ENCODE results near the gene MRPS11.
"Not testable (repeated sequence)": the region's sequence is repeated elsewhere in the genome, so short reads cannot be mapped to it uniquely, and the experiment has no call there.

Gene MRPS11

GRCh38 chr15:88467073-88467934 is at the start of gene MRPS11, which contains the start of gene MRPL46:
Gene MRPS11 (plus strand): TSS chr15:88467708. CDS start chr15:88467718, 10 bp downstream.
Gene MRPL46 (minus strand): TSS chr15:88467388. CDS start chr15:88467377, 11 bp downstream.
- Mint-ChIP-seq H3K9me3 (no peaks in the 10 kb centered on the region), H3K4me1 (peaks cover 33% of the 10 kb centered on the region), H3K27ac (peak within 1 kb of the TSS; percentile 100), H3K4me3 (no peak within 1 kb of the TSS), H3K36me3 (ENCODE audit: low read depth) (peaks cover 24% of the 10 kb centered on the region), H3K27me3 (no peaks in the 10 kb centered on the region)
- DNase-seq, result peak; percentile 91
- ATAC-seq, result peak; percentile 83

GRCh38 chr15:88419830-88420229 is 47.7 kb upstream of the MRPS11 start:
- ATAC-seq (peak; percentile 98), DNase-seq (no peak)
- peaks cover 4% of the 10 kb centered on the region for H3K9me3 Mint-ChIP-seq
- H3K4me1 Mint-ChIP-seq, result peaks cover 17% of the 10 kb centered on the region
- H3K27me3 Mint-ChIP-seq, result peaks cover 44% of the 10 kb centered on the region
- no peaks in the 10 kb centered on the region for H3K36me3 Mint-ChIP-seq (ENCODE audit: low read depth)
- no peak overlapping the region for H3K4me3 Mint-ChIP-seq
- no peak overlapping the region for H3K27ac Mint-ChIP-seq

GRCh38 chr15:88423331-88423730 is 44.2 kb upstream of the MRPS11 start:
- H3K9me3 Mint-ChIP-seq, result peaks cover 4% of the 10 kb centered on the region
- no peak overlapping the region for H3K27ac Mint-ChIP-seq
- no peaks in the 10 kb centered on the region for H3K36me3 Mint-ChIP-seq (ENCODE audit: low read depth)
- DNase-seq (no peak), ATAC-seq (no peak)
- H3K27me3 Mint-ChIP-seq, result peaks cover 23% of the 10 kb centered on the region
- H3K4me1 Mint-ChIP-seq, result peaks cover 17% of the 10 kb centered on the region
- no peak overlapping the region for H3K4me3 Mint-ChIP-seq

GRCh38 chr15:88426304-88426703 is 41.2 kb upstream of the MRPS11 start:
- Mint-ChIP-seq H3K27me3 (peaks cover 9% of the 10 kb centered on the region), H3K4me1 (no peaks in the 10 kb centered on the region), H3K27ac (no peak overlapping the region), H3K4me3 (no peak overlapping the region), H3K9me3 (no peaks in the 10 kb centered on the region), H3K36me3 (ENCODE audit: low read depth) (no peaks in the 10 kb centered on the region)
- ATAC-seq (no peak), DNase-seq (no peak)

- Mint-ChIP-seq H3K36me3 (ENCODE audit: low read depth) (no peaks in the 10 kb centered on the region), H3K27me3 (peaks cover 7% of the 10 kb centered on the region), H3K4me1 (no peaks in the 10 kb centered on the region), H3K9me3 (no peaks in the 10 kb centered on the region), H3K27ac (no peak overlapping the region), H3K4me3 (no peak overlapping the region)
- DNase-seq (no peak), ATAC-seq (no peak)
These were observed 39.5 kb upstream of the MRPS11 start for GRCh38 chr15:88428053-88428452.

- no peak overlapping the region for H3K27ac Mint-ChIP-seq
- H3K36me3 Mint-ChIP-seq (ENCODE audit: low read depth), result no peaks in the 10 kb centered on the region
- no peaks in the 10 kb centered on the region for H3K4me1 Mint-ChIP-seq
- ATAC-seq, result no peak
- no peaks in the 10 kb centered on the region for H3K9me3 Mint-ChIP-seq
- no peak overlapping the region for H3K4me3 Mint-ChIP-seq
- no peak for DNase-seq
- H3K27me3 Mint-ChIP-seq, result peaks cover 11% of the 10 kb centered on the region
These were observed 38.5 kb upstream of the MRPS11 start for GRCh38 chr15:88428805-88429605.

GRCh38 chr15:88430051-88430450 is 37.5 kb upstream of the MRPS11 start:
- ATAC-seq, result no peak

GRCh38 chr15:88431441-88431840 is 36.1 kb upstream of the MRPS11 start:
- no peak overlapping the region for H3K4me3 Mint-ChIP-seq
- no peak overlapping the region for H3K27ac Mint-ChIP-seq
- no peaks in the 10 kb centered on the region for H3K4me1 Mint-ChIP-seq
- peaks cover 11% of the 10 kb centered on the region for H3K27me3 Mint-ChIP-seq
- H3K9me3 Mint-ChIP-seq, result no peaks in the 10 kb centered on the region
- no peaks in the 10 kb centered on the region for H3K36me3 Mint-ChIP-seq (ENCODE audit: low read depth)
- DNase-seq (no peak), ATAC-seq (no peak)

More at GRCh38 chr15:88430051-88430450, 37.5 kb upstream of the MRPS11 start:
- Mint-ChIP-seq H3K27me3 (peaks cover 9% of the 10 kb centered on the region), H3K4me3 (no peak overlapping the region), H3K9me3 (no peaks in the 10 kb centered on the region), H3K27ac (no peak overlapping the region), H3K4me1 (no peaks in the 10 kb centered on the region), H3K36me3 (ENCODE audit: low read depth) (no peaks in the 10 kb centered on the region)
- no peak for DNase-seq

- H3K4me3 Mint-ChIP-seq, result no peak overlapping the region
- H3K27me3 Mint-ChIP-seq, result peaks cover 21% of the 10 kb centered on the region
- DNase-seq, result no peak
- no peaks in the 10 kb centered on the region for H3K36me3 Mint-ChIP-seq (ENCODE audit: low read depth)
- H3K4me1 Mint-ChIP-seq, result no peaks in the 10 kb centered on the region
- H3K9me3 Mint-ChIP-seq, result no peaks in the 10 kb centered on the region
- ATAC-seq, result no peak
- no peak overlapping the region for H3K27ac Mint-ChIP-seq
These were observed 34.3 kb upstream of the MRPS11 start for GRCh38 chr15:88433046-88433685.

GRCh38 chr15:88434106-88434505 is 33.4 kb upstream of the MRPS11 start:
- H3K4me1 Mint-ChIP-seq; H3K27ac Mint-ChIP-seq; H3K4me3 Mint-ChIP-seq; H3K36me3 Mint-ChIP-seq (ENCODE audit: low read depth); H3K9me3 Mint-ChIP-seq; ATAC-seq; DNase-seq: not testable (repeated sequence)
- peaks cover 24% of the 10 kb centered on the region for H3K27me3 Mint-ChIP-seq

- Mint-ChIP-seq H3K9me3 (peaks cover 5% of the 10 kb centered on the region), H3K36me3 (ENCODE audit: low read depth) (no peaks in the 10 kb centered on the region), H3K4me3 (no peak overlapping the region), H3K27ac (no peak overlapping the region), H3K27me3 (peaks cover 35% of the 10 kb centered on the region), H3K4me1 (no peaks in the 10 kb centered on the region)
- ATAC-seq, result no peak
- no peak for DNase-seq
These were observed 29.3 kb upstream of the MRPS11 start for GRCh38 chr15:88438181-88438580.

- Mint-ChIP-seq H3K9me3 (peaks cover 18% of the 10 kb centered on the region), H3K4me1 (no peaks in the 10 kb centered on the region), H3K4me3 (no peak overlapping the region), H3K36me3 (ENCODE audit: low read depth) (no peaks in the 10 kb centered on the region), H3K27ac (no peak overlapping the region), H3K27me3 (peaks cover 36% of the 10 kb centered on the region)
- no peak for DNase-seq
- peak; percentile 40 for ATAC-seq
These were observed 27.5 kb upstream of the MRPS11 start for GRCh38 chr15:88440021-88440420.

GRCh38 chr15:88441076-88441730 is 26.3 kb upstream of the MRPS11 start:
- ATAC-seq, result no peak
- H3K4me3 Mint-ChIP-seq, result no peak overlapping the region
- H3K9me3 Mint-ChIP-seq, result peaks cover 18% of the 10 kb centered on the region
- no peak for DNase-seq
- peaks cover 35% of the 10 kb centered on the region for H3K27me3 Mint-ChIP-seq
- no peaks in the 10 kb centered on the region for H3K4me1 Mint-ChIP-seq
- no peak overlapping the region for H3K27ac Mint-ChIP-seq
- no peaks in the 10 kb centered on the region for H3K36me3 Mint-ChIP-seq (ENCODE audit: low read depth)

GRCh38 chr15:88447206-88447605 is 20.3 kb upstream of the MRPS11 start:
- Mint-ChIP-seq H3K27me3 (peaks cover 18% of the 10 kb centered on the region), H3K36me3 (ENCODE audit: low read depth) (no peaks in the 10 kb centered on the region), H3K27ac (no peak overlapping the region), H3K9me3 (peaks cover 18% of the 10 kb centered on the region), H3K4me3 (no peak overlapping the region), H3K4me1 (peaks cover 4% of the 10 kb centered on the region)
- DNase-seq, result no peak
- no peak for ATAC-seq

Measured in activated naive CD8-positive, alpha-beta T cell treated with anti-CD3 and anti-CD28 coated beads, Interleukin-2, amount 50 U/mL, for 24 hours (primary cell).